ENCODE measurements around the gene CPEB1. TPM values are rescaled to one million over a fixed set of nuclear protein-coding genes. Genes with fewer than 3 reads are reported as not detected.

Gene CPEB1
- total RNA-seq, 1 experiment from 2014 or later: 1.0 TPM

- H2BK20ac ChIP-seq (ENCODE audit: low read depth, low read length, poor library complexity, severe bottlenecking): no peak overlapping the region
- no peak overlapping the region for H2BK15ac ChIP-seq (ENCODE audit: low read depth, low read length)
Measured at GRCh38 chr15:82641129-82641798, 5.9 kb downstream of the CPEB1 start.

More at GRCh38 chr15:82641129-82641798, 5.9 kb downstream of the CPEB1 start:
- Mint-ChIP-seq H3K4me1 (peaks cover 7 to 12% of the 10 kb centered on the region in 2 experiments), H3K27ac (no peak overlapping the region; a peak in 1 of 7 replicates), H3K36me3 (ENCODE audit: insufficient read depth in 1 of 3, low read depth in 3 of 3) (peaks cover 0 to 2% (median 0%) of the 10 kb centered on the region in 3 experiments; a peak in 1 of 7 replicates), H3K4me3 (no peak overlapping the region), H3K27me3 (ENCODE audit: low read depth) (peaks cover 83% of the 10 kb centered on the region), H3K9me3 (no peaks in the 10 kb centered on the region)
- H2BK5ac ChIP-seq (ENCODE audit: insufficient read length, low read length): no peak overlapping the region
- no peaks in the 10 kb centered on the region for H3K79me2 ChIP-seq (ENCODE audit: insufficient read depth, low read length)
- no peak overlapping the region for H2AFZ ChIP-seq (ENCODE audit: low read length)
- no peak overlapping the region for H3K9ac ChIP-seq (ENCODE audit: extremely low read depth, insufficient read length, low read length)
- no peaks in the 10 kb centered on the region for H3K79me1 ChIP-seq (ENCODE audit: insufficient read depth, low read depth, low read length, poor library complexity, severe bottlenecking)
- no peak overlapping the region for H4K91ac ChIP-seq (ENCODE audit: insufficient read length, low read depth, low read length)
- no peak overlapping the region for H3K56ac ChIP-seq (ENCODE audit: insufficient read length, low read depth, low read length)
- no peak overlapping the region for H2AK5ac ChIP-seq (ENCODE audit: insufficient read length, low read length)
- no peaks in the 10 kb centered on the region for H3K9me3 ChIP-seq (ENCODE audit: control insufficient read depth, low read depth, low read length)
- no peaks in the 10 kb centered on the region for H3K4me1 ChIP-seq (ENCODE audit: insufficient read depth, low read length)
- H3K14ac ChIP-seq (ENCODE audit: insufficient read depth, low read length): no peak overlapping the region
- H3K18ac ChIP-seq (ENCODE audit: insufficient read length, low read depth, low read length): no peak overlapping the region
- no CpG with 5 or more reads among the region's 2 CpGs for WGBS (ENCODE audit: extremely low coverage, insufficient read length, low lambda C conversion rate)
- no peak overlapping the region for H4K5ac ChIP-seq (ENCODE audit: insufficient read length, low read depth, low read length)
- H3K4ac ChIP-seq (ENCODE audit: low read depth, low read length): no peak overlapping the region
- H2BK12ac ChIP-seq (ENCODE audit: insufficient read length, low read depth, low read length): no peak overlapping the region
- no peak for TF ChIP-seq CTCF (conservative IDR thresholded peaks at IDR 0.05)
- no peak overlapping the region for H2BK120ac ChIP-seq (ENCODE audit: low read depth, low read length, poor library complexity, severe bottlenecking)
- H3K4me2 ChIP-seq (ENCODE audit: insufficient read depth, insufficient read length, low read length): no peak overlapping the region
- no peak overlapping the region for H3K23ac ChIP-seq (ENCODE audit: insufficient read length, low read depth, low read length)
- no peaks in the 10 kb centered on the region for H3K23me2 ChIP-seq (ENCODE audit: insufficient read length, low read depth, low read length, poor library complexity, severe bottlenecking)
- H4K20me1 ChIP-seq (ENCODE audit: control insufficient read depth, insufficient read depth, insufficient read length): no peaks in the 10 kb centered on the region
- H3K27me3 ChIP-seq (ENCODE audit: insufficient read depth, low read length): peaks cover 4% of the 10 kb centered on the region; the same call in 1 of the 2 replicates
- no peak overlapping the region for H3T11ph ChIP-seq (ENCODE audit: low read length)
- no peak for DNase-seq
- no peak overlapping the region for H3K27ac ChIP-seq (ENCODE audit: insufficient read length, low read depth, low read length)
- no peak overlapping the region for H4K8ac ChIP-seq (replicated peaks; ENCODE audit: insufficient read length, low read depth, low read length)

Data from H9 (cell line).